HG03108 (cell line): ENCODE measurements around the gene ROCK1.

ENCODE experiments used
- ATAC-seq: cut with Tn5 transposase; IDR thresholded peaks from one replicate; pipeline ENCODE4 v1.9.1; 2021; ENCODE audit warnings: moderate library complexity; ENCODE audit not compliant: unreplicated experiment

ROCK1 gene

GRCh38 chr18:21109936-21110712 lies 1.5 kb downstream of the ROCK1 start:
- ATAC-seq, result no peak

GRCh38 chr18:21105936-21106335 lies 5.7 kb downstream of the ROCK1 start:
- ATAC-seq, result no peak

GRCh38 chr18:21101172-21101571 lies 10.4 kb downstream of the ROCK1 start:
- ATAC-seq, result no peak

- no peak for ATAC-seq
These were observed 10.9 kb downstream of the ROCK1 start for GRCh38 chr18:21100678-21101077.

GRCh38 chr18:21100146-21100545 lies 11.5 kb downstream of the ROCK1 start:
- no peak for ATAC-seq

GRCh38 chr18:21099442-21099841 lies 12.2 kb downstream of the ROCK1 start:
- peak; percentile 92 for ATAC-seq

- no peak for ATAC-seq
These were observed 14.9 kb downstream of the ROCK1 start for GRCh38 chr18:21096760-21097159.

GRCh38 chr18:21093133-21093532 lies 18.5 kb downstream of the ROCK1 start:
- no peak for ATAC-seq

- no peak for ATAC-seq
These were observed 20.9 kb downstream of the ROCK1 start for GRCh38 chr18:21090680-21091079.

- ATAC-seq, result no peak
These were observed 25.9 kb downstream of the ROCK1 start for GRCh38 chr18:21085579-21086166.

GRCh38 chr18:21084511-21085078 lies 27.0 kb downstream of the ROCK1 start:
- no peak for ATAC-seq

GRCh38 chr18:21083017-21083416 lies 28.6 kb downstream of the ROCK1 start:
- ATAC-seq, result no peak

- no peak for ATAC-seq
These were observed 30.2 kb downstream of the ROCK1 start for GRCh38 chr18:21081426-21081825.

- ATAC-seq, result no peak
These were observed 31.0 kb downstream of the ROCK1 start for GRCh38 chr18:21080576-21080975.

- no peak for ATAC-seq
These were observed 37.0 kb downstream of the ROCK1 start for GRCh38 chr18:21074336-21075323.

GRCh38 chr18:21073180-21073579 lies 38.4 kb downstream of the ROCK1 start:
- ATAC-seq, result no peak

- no peak for ATAC-seq
These were observed 40.5 kb downstream of the ROCK1 start for GRCh38 chr18:21071071-21071470.

- no peak for ATAC-seq
These were observed 42.1 kb downstream of the ROCK1 start for GRCh38 chr18:21069468-21069867.

GRCh38 chr18:21064347-21064746 lies 47.3 kb downstream of the ROCK1 start:
- no peak for ATAC-seq

GRCh38 chr18:21063011-21063410 lies 48.6 kb downstream of the ROCK1 start:
- no peak for ATAC-seq

- no peak for ATAC-seq
These were observed 54.5 kb downstream of the ROCK1 start for GRCh38 chr18:21057112-21057511.
